Gastroesophageal sphincter (tissue), 4 donors: Measurements from ENCODE around the gene MACROD1. TPM values are rescaled to one million over a fixed set of nuclear protein-coding genes. Genes with fewer than 3 reads are reported as not detected.

ENCODE experiments used
- ATAC-seq: fragments of 150-250 bp; one replicate; pipeline ENCODE4 v1.9.1; 2016; ENCODE audit warnings: mild to moderate bottlenecking, moderate library complexity
- H3K27ac ChIP-seq, 4 donors: fragments of 200-600 bp; sonication (generic) in 3 of 4; 1 replicate in 3 of 4; 2 replicates in 1 of 4; pipeline ENCODE4 v1.5.1; 2016 to 2019
- H3K27me3 ChIP-seq: fragments of 200-600 bp; sonication (generic); one replicate; pipeline ENCODE4 v1.5.1; 2019
- H3K36me3 ChIP-seq, 2 donors: fragments of 200-600 bp; sonication (generic); one replicate each; pipeline ENCODE4 v1.5.1; 2019; ENCODE audit warnings: control low read depth in 1 of 2
- H3K4me1 ChIP-seq, 3 donors: fragments of 200-600 bp; sonication (generic); 1 replicate in 2 of 3; 2 replicates in 1 of 3; pipeline ENCODE4 v1.5.1; 2016 to 2019; ENCODE audit warnings: control low read depth in 2 of 3
- H3K4me3 ChIP-seq, 2 donors: fragments of 200-600 bp; sonication (generic); one replicate each; pipeline ENCODE4 v1.5.1; 2019; ENCODE audit warnings: mild to moderate bottlenecking in 1 of 2, moderate library complexity in 1 of 2
- H3K9me3 ChIP-seq, 3 donors: fragments of 200-600 bp; sonication (generic); one replicate each; pipeline ENCODE4 v1.5.1; 2017 to 2019; ENCODE audit warnings: control low read depth in 2 of 3
- EP300 ChIP-seq: sonication (generic); formaldehyde crosslinking; IDR thresholded peaks from one replicate; pipeline ENCODE4 v1.6.1; 2017; ENCODE audit warnings: antibody characterized with exemption, mild to moderate bottlenecking
- POLR2A ChIP-seq, 2 donors: fragments of 450-650 bp; IDR thresholded peaks; one replicate each; pipeline ENCODE4 v1.6.1; 2017; ENCODE audit warnings: antibody characterized with exemption in 2 of 2, mild to moderate bottlenecking in 2 of 2, moderate library complexity in 1 of 2
- POLR2AphosphoS5 ChIP-seq: sonication (generic); formaldehyde crosslinking; IDR thresholded peaks from one replicate; pipeline ENCODE4 v1.6.1; 2017; ENCODE audit warnings: antibody characterized with exemption
- WGBS, 2 donors: methylation state at CpG; one replicate each; pipeline ENCODE4 v1.1.5; 2018; ENCODE audit warnings: low coverage in 1 of 2; 5-methylcytosine and 5-hydroxymethylcytosine counted together
- total RNA-seq, 4 donors: library from RNA; depleted of rRNA; stranded (reverse); fragments of >200 nt; gene quantifications; one replicate each; pipeline ENCODE4 v1.1.0, GENCODE V29; 2016
- TF ChIP-seq, protein P1 (sequence below), 4 experiments: fragments of 200-600 bp in 2 of 4; fragments of 450-650 bp in 2 of 4; sonication (generic) in 1 of 4; IDR thresholded peaks; one replicate each; pipeline ENCODE4 v1.5.1; 2017 to 2019; ENCODE audit warnings: antibody characterized with exemption in 4 of 4, mild to moderate bottlenecking in 2 of 4, moderate library complexity in 2 of 4

Gene MACROD1
- total RNA-seq, 4 donors from 2014 or later = 26.9 to 56.2 (median 30.4) TPM

DNA sequence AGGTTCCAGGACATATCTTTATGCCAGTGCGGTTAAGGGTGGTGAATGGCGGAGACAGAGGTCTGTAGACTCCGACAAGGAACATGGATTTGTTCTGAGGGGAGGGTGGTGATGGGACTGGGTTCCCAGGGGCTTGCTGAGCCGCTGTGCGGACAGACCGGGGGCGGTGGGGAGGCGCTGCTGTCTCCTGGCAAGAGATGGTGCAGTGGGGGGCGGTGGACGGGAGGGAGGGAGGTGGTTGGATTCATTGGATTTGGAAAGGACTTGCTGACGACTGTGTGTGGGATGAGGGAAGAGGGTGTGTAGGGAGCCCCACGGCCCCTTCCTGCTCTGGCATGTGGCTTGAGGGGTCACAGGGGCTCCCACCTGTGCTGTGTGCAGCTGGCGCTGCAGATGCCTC, 87.0 kb downstream of the MACROD1 start:
- no peaks in the 10 kb centered on the region for H3K27me3 ChIP-seq
- 70 to 71% methylated on average over 4 to 9 of the region's 13 CpGs for WGBS, 2 donors
- H3K9me3 ChIP-seq = no peaks in the 10 kb centered on the region
- no peaks in the 10 kb centered on the region for H3K36me3 ChIP-seq
- H3K4me3 ChIP-seq = no peak overlapping the region
- H3K27ac ChIP-seq = no peak overlapping the region
- H3K4me1 ChIP-seq = peaks cover 0 to 13% (median 0%) of the 10 kb centered on the region in 3 donors
- no peak for ATAC-seq
- TF ChIP-seq, protein P1, sequence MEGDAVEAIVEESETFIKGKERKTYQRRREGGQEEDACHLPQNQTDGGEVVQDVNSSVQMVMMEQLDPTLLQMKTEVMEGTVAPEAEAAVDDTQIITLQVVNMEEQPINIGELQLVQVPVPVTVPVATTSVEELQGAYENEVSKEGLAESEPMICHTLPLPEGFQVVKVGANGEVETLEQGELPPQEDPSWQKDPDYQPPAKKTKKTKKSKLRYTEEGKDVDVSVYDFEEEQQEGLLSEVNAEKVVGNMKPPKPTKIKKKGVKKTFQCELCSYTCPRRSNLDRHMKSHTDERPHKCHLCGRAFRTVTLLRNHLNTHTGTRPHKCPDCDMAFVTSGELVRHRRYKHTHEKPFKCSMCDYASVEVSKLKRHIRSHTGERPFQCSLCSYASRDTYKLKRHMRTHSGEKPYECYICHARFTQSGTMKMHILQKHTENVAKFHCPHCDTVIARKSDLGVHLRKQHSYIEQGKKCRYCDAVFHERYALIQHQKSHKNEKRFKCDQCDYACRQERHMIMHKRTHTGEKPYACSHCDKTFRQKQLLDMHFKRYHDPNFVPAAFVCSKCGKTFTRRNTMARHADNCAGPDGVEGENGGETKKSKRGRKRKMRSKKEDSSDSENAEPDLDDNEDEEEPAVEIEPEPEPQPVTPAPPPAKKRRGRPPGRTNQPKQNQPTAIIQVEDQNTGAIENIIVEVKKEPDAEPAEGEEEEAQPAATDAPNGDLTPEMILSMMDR (IDR thresholded peaks at IDR 0.05) = no peak
- TF ChIP-seq POLR2AphosphoS5 (no peak), POLR2A (IDR thresholded peaks at IDR 0.05) (no peak), EP300 (no peak)

DNA sequence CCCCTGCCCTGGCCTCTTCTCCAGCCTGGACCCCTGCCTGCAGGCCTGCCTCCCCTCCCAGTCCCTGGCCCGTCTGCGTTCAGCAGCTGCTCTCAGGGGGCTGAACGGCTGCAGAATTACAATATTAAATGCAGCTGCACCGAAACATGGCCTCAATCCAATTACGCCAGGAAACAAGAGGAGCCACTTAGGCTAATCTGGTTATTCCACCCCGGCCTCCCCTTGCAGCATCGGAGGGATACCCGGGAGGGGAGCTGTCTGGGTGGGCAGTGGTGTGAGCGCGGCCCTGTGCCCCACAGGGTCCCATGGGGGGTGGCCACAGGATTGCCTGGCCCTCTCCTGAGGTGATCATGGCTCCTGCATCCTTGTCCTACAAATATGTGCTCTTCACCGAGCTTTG, 87.6 kb downstream of the MACROD1 start:
- peaks cover 0 to 14% (median 0%) of the 10 kb centered on the region in 3 donors for H3K4me1 ChIP-seq
- no peak overlapping the region for H3K4me3 ChIP-seq
- H3K36me3 ChIP-seq = no peaks in the 10 kb centered on the region
- H3K27ac ChIP-seq = no peak overlapping the region
- no peaks in the 10 kb centered on the region for H3K27me3 ChIP-seq
- H3K9me3 ChIP-seq = no peaks in the 10 kb centered on the region
- TF ChIP-seq POLR2A (IDR thresholded peaks at IDR 0.05) (no peak), EP300 (no peak), POLR2AphosphoS5 (no peak)
- TF ChIP-seq, protein P1 (IDR thresholded peaks at IDR 0.05) = no peak
- ATAC-seq = no peak
- 100% methylated on average over 1 of the region's 11 CpGs; no CpG with 5 or more reads in 1 of the 2 donors for WGBS, 2 donors

DNA sequence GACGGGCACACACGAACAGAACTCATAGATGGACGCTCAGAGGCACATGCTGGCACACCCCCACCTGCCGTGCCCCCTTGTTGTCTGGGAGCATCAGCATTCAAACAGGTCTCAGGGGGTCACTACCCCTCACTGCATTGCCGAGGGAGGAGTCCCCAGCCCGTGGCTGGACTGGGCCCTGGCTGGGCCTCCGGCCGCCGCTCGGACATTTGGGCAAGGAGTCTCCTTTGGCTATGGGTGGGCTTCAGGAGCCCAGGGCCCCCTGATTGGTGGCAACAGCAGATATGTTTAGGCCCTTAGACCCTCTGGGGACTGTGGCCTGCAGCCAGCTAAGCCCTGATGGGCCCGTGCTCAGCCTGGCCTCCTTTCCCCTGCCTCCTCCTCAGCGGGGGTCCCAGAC, 88.3 kb downstream of the MACROD1 start:
- TF ChIP-seq POLR2A (IDR thresholded peaks at IDR 0.05) (no peak), EP300 (no peak), POLR2AphosphoS5 (no peak)
- TF ChIP-seq, protein P1 (IDR thresholded peaks at IDR 0.05) = no peak
- Histone ChIP-seq H3K9me3 (no peaks in the 10 kb centered on the region), H3K4me3 (no peak overlapping the region), H3K4me1 (peaks cover 0 to 14% (median 0%) of the 10 kb centered on the region in 3 donors), H3K27ac (no peak overlapping the region), H3K27me3 (no peaks in the 10 kb centered on the region), H3K36me3 (no peaks in the 10 kb centered on the region)
- WGBS, 2 donors = 40 to 100% methylated on average over 1 of the region's 12 CpGs
- ATAC-seq = no peak

DNA sequence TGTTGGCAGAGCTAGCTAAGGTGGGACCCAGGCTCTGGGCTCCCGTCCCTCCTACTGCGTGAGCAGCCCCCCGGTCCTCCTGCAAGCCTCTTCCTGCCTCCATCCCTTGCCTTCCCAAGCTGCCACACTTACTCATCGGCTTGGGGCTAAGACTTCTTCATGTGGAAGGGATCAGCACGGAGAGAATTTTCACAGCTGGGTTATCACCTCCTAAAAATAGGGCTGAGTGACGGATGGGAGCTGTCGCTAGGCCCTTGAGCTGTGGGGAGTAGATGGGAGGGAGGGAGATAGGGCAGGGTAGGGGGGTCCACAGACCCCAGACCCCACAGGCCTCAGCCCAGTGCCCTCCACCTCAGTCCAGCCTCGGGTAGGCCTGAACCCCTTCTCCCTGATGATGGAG, 89.2 kb downstream of the MACROD1 start:
- Histone ChIP-seq H3K27ac (no peak overlapping the region), H3K4me1 (peaks cover 0 to 22% (median 0%) of the 10 kb centered on the region in 3 donors), H3K4me3 (no peak overlapping the region), H3K27me3 (no peaks in the 10 kb centered on the region), H3K9me3 (no peaks in the 10 kb centered on the region), H3K36me3 (no peaks in the 10 kb centered on the region)
- TF ChIP-seq, protein P1 (IDR thresholded peaks at IDR 0.05) = no peak
- TF ChIP-seq EP300 = no peak
- TF ChIP-seq POLR2A (IDR thresholded peaks at IDR 0.05) = no peak
- TF ChIP-seq POLR2AphosphoS5 = no peak
- no peak for ATAC-seq
- 100% methylated on average over 2 of the region's 8 CpGs; no CpG with 5 or more reads in 1 of the 2 donors for WGBS, 2 donors

DNA sequence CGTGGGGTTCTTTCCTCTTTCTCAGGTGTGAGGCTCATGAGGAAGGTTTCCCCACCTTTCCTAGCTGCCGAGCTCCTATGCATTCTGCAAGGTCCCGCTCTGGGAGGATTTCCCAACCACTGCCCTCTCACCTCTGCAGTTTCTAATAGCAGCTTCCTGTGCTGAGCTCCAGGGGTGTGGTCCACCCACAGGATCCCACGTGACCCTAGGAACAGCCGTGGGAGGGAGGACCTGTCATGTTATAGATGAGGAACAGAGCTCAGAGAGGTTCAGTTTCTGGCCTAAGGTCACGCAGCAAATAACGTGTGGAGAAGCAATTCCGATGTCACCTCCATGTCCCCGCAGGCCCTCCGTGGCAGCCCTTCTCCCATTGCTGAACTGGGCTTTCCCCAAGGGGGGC, 91.7 kb downstream of the MACROD1 start:
- Histone ChIP-seq H3K4me3 (no peak overlapping the region), H3K27ac (no peak overlapping the region), H3K36me3 (no peaks in the 10 kb centered on the region), H3K27me3 (no peaks in the 10 kb centered on the region), H3K9me3 (no peaks in the 10 kb centered on the region), H3K4me1 (peaks cover 0 to 28% (median 0%) of the 10 kb centered on the region in 3 donors)
- 58 to 96% methylated on average over 3 of the region's 10 CpGs for WGBS, 2 donors
- no peak for TF ChIP-seq POLR2A (IDR thresholded peaks at IDR 0.05)
- TF ChIP-seq, protein P1 (IDR thresholded peaks at IDR 0.05) = no peak
- no peak for ATAC-seq
